Right lobe of liver (tissue), 6 donors: ENCODE results near the gene ALKBH3. TPM values are rescaled to one million over a fixed set of nuclear protein-coding genes. Genes with fewer than 3 reads are reported as not detected.

Experiments
- ATAC-seq, 4 donors: fragments of 200-7000 bp; cut with Tn5 transposase; one replicate each; pipeline ENCODE4 v1.9.1; 2020; ENCODE audit warnings: mild to moderate bottlenecking in 4 of 4, moderate library complexity in 4 of 4
- DNase-seq, 3 donors: peaks; one replicate each; pipeline ENCODE4 v3.0.0-alpha.2; 2020
- H3K27ac ChIP-seq, 3 donors: fragments of 200-600 bp; one replicate each; pipeline ENCODE4 v1.8.0; 2022
- H3K27me3 ChIP-seq, 2 donors: fragments of 200-600 bp; one replicate each; pipeline ENCODE4 v1.8.0; 2022
- H3K36me3 ChIP-seq, 4 donors: fragments of 200-600 bp; sonication (generic) in 1 of 4; one replicate each; pipeline versions ENCODE4 v1.5.1 to v1.8.0; 2017 to 2022; ENCODE audit warnings: control low read depth in 1 of 4
- H3K4me1 ChIP-seq, 4 donors: fragments of 200-600 bp; sonication (generic) in 1 of 4; one replicate each; pipeline versions ENCODE4 v1.5.1 to v1.8.0; 2017 to 2022; ENCODE audit warnings: control low read depth in 1 of 4
- H3K4me3 ChIP-seq, 3 donors: fragments of 200-600 bp; one replicate each; pipeline ENCODE4 v1.8.0; 2022
- H3K9me3 ChIP-seq, 4 donors: fragments of 200-600 bp; sonication (generic) in 1 of 4; one replicate each; pipeline versions ENCODE4 v1.5.1 to v1.8.0; 2017 to 2022; ENCODE audit warnings: control low read depth in 1 of 4
- POLR2A ChIP-seq: fragments of 450-650 bp; IDR thresholded peaks from one replicate; pipeline ENCODE4 v1.6.1; 2017; ENCODE audit warnings: antibody characterized with exemption, mild to moderate bottlenecking
- WGBS: methylation state at CpG from one replicate; pipeline ENCODE4 v1.1.6; 2018; ENCODE audit warnings: low coverage, low lambda C conversion rate; ENCODE audit not compliant: insufficient coverage; ENCODE audit errors: missing lambda C conversion rate; 5-methylcytosine and 5-hydroxymethylcytosine counted together
- intact Hi-C, 2 donors: fragments of 100-400 bp; cut with DNase I; formaldehyde crosslinking; loops; one replicate each; pipeline versions ENCODE4 v1.11.2 to v1.14.1; 2022
- total RNA-seq, 6 experiments: library from RNA; depleted of rRNA in 2 of 6; stranded (reverse); fragments of >200 nt in 2 of 6; fragmentation: NEBNext Ultra II Directional in 3 of 6; extraction: Animal tissue kit (Norgen Biotek cat#: 25700) in 3 of 6; gene quantifications; one replicate each; pipeline versions ENCODE4 v1.1.0 to v1.2.4, GENCODE V29; 2016 to 2023
- TF ChIP-seq, protein P1 (sequence below), 4 donors: fragments of 200-600 bp in 3 of 4; fragments of 450-650 bp in 1 of 4; IDR thresholded peaks; one replicate each; pipeline versions ENCODE4 v1.5.1 to v1.8.0; 2016 to 2022; ENCODE audit warnings: antibody characterized with exemption in 4 of 4, mild to moderate bottlenecking in 2 of 4
- donor health status: DM: no; HTN: yes; CAD: no.
- donor health status: DM: no; HTN: no; CAD: no.
- donor health status: DM: no; HTN: no; CAD: no.
- donor health status: DM: no; HTN: yes; CAD: no.
- donor health status: DM: no; HTN: yes; CAD: no.

Gene ALKBH3
- total RNA-seq, 6 experiments from 2014 or later: 11.2 to 20.2 (median 17.0) TPM

DNA sequence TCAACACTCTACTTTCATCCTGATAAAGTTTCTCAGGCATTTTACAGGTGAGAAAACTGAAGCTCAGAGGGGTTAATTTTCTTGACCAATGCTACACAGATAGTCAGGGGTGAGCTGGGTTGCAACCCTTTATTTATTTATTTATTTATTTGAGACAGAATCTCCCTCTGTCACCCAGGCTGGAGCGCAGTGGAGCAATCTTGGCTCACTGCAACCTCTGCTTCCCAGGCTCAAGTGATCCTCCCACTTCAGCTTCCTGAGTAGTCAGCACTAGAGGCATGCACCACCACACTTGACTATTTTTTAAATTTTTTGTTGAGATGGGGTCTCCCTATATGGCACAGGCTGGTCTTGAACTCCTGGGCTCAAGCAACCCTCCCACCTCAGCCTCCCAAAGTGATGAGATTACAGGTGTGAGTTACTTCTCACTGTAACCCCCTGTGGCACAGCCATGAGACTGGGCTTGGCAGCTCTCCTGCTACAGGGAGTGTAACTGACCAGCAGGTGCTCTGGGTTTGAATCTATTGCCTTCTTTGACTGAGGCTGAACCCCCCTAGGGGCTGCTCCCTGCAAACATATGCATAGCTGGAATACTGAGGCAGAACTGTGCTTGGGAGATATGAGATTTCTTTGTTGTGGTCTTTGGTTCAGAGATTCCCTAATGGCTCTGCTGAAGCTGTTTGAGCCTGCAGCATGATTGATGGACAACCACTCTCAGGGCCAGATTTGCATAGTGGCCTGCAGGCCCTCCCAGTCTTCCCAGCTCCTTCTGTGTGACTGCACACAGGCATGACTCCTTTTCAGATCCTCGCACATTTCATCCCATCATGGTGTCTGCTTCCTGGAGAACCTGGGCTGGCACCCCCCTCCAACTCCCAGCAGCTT is 68.0 kb downstream of the ALKBH3 start:
- Histone ChIP-seq H3K36me3 (no peaks in the 10 kb centered on the region), H3K4me3 (no peak overlapping the region), H3K9me3 (no peaks in the 10 kb centered on the region), H3K4me1 (peaks cover 0 to 10% (median 4%) of the 10 kb centered on the region in 4 donors), H3K27ac (no peak overlapping the region), H3K27me3 (peaks cover 0 to 11% of the 10 kb centered on the region in 2 donors)
- intact Hi-C loops: no loop called here
- TF ChIP-seq, protein P1, sequence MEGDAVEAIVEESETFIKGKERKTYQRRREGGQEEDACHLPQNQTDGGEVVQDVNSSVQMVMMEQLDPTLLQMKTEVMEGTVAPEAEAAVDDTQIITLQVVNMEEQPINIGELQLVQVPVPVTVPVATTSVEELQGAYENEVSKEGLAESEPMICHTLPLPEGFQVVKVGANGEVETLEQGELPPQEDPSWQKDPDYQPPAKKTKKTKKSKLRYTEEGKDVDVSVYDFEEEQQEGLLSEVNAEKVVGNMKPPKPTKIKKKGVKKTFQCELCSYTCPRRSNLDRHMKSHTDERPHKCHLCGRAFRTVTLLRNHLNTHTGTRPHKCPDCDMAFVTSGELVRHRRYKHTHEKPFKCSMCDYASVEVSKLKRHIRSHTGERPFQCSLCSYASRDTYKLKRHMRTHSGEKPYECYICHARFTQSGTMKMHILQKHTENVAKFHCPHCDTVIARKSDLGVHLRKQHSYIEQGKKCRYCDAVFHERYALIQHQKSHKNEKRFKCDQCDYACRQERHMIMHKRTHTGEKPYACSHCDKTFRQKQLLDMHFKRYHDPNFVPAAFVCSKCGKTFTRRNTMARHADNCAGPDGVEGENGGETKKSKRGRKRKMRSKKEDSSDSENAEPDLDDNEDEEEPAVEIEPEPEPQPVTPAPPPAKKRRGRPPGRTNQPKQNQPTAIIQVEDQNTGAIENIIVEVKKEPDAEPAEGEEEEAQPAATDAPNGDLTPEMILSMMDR (IDR thresholded peaks at IDR 0.05): no peak
- TF ChIP-seq POLR2A: no peak
- 85% methylated on average over 2 of the region's 2 CpGs for whole genome bisulfite sequencing
- ATAC-seq (no peak), DNase-seq (no peak)

DNA sequence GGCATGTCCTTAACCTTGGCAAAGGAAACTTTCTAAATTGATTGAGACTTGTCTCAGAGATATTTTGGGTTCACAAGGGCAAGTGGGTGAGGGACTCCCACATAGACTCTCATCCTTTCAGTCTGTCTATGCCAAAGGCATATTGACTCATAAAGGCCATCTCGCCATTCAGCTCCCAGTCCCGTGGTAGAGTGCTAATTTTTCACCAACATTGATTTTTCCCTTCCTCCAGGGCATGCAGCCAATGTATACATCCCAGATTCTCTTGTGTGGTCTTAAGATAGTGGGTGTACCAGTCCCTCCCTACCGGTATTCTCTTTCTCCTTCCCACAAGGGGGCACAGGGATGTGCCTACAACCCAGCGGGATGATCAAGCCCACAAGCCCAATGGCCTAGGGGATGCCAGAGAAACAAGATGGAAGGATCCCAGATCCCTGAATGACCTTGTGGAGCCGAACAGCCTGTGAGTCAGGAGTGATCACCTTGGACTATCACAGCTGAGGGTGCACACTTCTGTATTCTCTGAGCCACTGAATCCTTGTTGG is 69.8 kb downstream of the ALKBH3 start:
- no peak for TF ChIP-seq POLR2A
- Histone ChIP-seq H3K9me3 (no peaks in the 10 kb centered on the region), H3K27me3 (no peaks in the 10 kb centered on the region), H3K4me1 (no peaks in the 10 kb centered on the region), H3K27ac (no peak overlapping the region), H3K4me3 (no peak overlapping the region), H3K36me3 (no peaks in the 10 kb centered on the region)
- 29% methylated on average over 4 of the region's 5 CpGs for WGBS
- intact Hi-C loops: no loop called here
- DNase-seq (no peak), ATAC-seq (no peak)

DNA sequence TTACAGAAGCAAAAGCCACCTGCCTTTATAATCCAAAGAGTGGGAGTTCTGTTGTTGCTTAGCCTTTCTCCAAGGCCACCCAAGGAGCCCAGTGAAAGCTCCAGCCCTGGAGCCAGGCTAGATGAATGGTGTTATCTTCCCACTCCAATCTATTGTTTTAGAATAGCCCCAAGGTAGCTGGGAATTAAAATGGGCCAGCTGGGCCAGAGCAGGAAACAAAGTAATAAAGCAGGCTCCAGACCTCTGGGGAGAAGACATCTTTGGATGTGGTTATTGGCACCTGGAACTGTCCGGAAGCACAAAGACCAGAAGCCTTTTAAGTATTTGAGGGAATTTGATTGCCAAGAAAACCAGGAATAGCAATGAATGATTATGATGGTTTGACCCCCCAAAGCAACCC is 70.6 kb downstream of the ALKBH3 start:
- Histone ChIP-seq H3K4me3 (no peak overlapping the region), H3K27me3 (no peaks in the 10 kb centered on the region), H3K36me3 (no peaks in the 10 kb centered on the region), H3K4me1 (no peaks in the 10 kb centered on the region), H3K27ac (no peak overlapping the region), H3K9me3 (no peaks in the 10 kb centered on the region)
- WGBS: 86% methylated on average over 1 of the region's 1 CpG
- ATAC-seq: no peak
- no peak for DNase-seq
- intact Hi-C loops: no loop called here
- TF ChIP-seq, protein P1 (IDR thresholded peaks at IDR 0.05): no peak
- TF ChIP-seq POLR2A: no peak

DNA sequence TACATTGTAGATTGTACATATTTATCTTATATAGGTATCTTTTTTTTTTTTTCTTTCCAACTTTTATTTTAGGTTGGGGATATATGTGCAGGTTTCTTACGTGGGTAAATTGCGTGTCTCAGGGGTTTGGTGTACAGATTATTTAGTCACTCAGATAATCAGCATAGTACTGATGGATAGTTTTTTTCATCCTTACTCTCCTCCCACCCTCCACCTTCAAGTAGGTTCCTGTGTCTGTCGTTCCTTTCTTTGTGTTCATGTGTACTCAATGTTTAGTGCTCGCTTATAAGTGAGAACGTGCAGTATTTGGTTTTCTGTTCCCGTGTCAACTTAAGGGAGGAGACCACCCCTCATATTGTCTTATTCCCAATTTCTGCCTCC is 71.4 kb downstream of the ALKBH3 start:
- intact Hi-C loops: no loop called here
- no peak overlapping the region for H3K27ac ChIP-seq
- TF ChIP-seq, protein P1 (IDR thresholded peaks at IDR 0.05): no peak
- TF ChIP-seq POLR2A: no peak
- DNase-seq (no peak), ATAC-seq (no peak)
- 79% methylated on average over 6 of the region's 6 CpGs for WGBS
- no peaks in the 10 kb centered on the region for H3K9me3 ChIP-seq
- no peaks in the 10 kb centered on the region for H3K36me3 ChIP-seq
- H3K4me1 ChIP-seq: no peaks in the 10 kb centered on the region
- H3K27me3 ChIP-seq: no peaks in the 10 kb centered on the region
- no peak overlapping the region for H3K4me3 ChIP-seq
